Stomach smooth muscle (tissue), 2 donors: Measurements from ENCODE around the gene KHSRP.

Experiments
- H3K27ac ChIP-seq: one replicate; pipeline ENCODE4 v1.7.0; 2013; ENCODE audit warnings: mild to moderate bottlenecking, low read length, inconsistent platforms
- H3K27me3 ChIP-seq, 2 donors: one replicate each; pipeline ENCODE4 v1.7.0; 2013; ENCODE audit warnings: low read length in 2 of 2; ENCODE audit not compliant: insufficient read depth in 2 of 2, control insufficient read depth in 1 of 2
- H3K36me3 ChIP-seq, 2 donors: one replicate each; pipeline ENCODE4 v1.7.0; 2013; ENCODE audit warnings: low read length in 2 of 2; ENCODE audit not compliant: control insufficient read depth in 2 of 2, insufficient read depth in 2 of 2
- H3K4me1 ChIP-seq: one replicate; pipeline ENCODE4 v1.7.0; 2013; ENCODE audit warnings: low read length; ENCODE audit not compliant: control insufficient read depth, insufficient read depth
- H3K4me3 ChIP-seq, 2 donors: one replicate each; pipeline ENCODE4 v1.7.0; 2013; ENCODE audit warnings: low read length in 2 of 2
- H3K9ac ChIP-seq, 2 donors: one replicate each; pipeline ENCODE4 v1.7.0; 2013; ENCODE audit warnings: low read length in 2 of 2, mild to moderate bottlenecking in 1 of 2
- H3K9me3 ChIP-seq, 2 donors: one replicate each; pipeline ENCODE4 v1.7.0; 2013; ENCODE audit warnings: low read length in 2 of 2; ENCODE audit not compliant: control insufficient read depth in 2 of 2
- donor health status: healthy.
- donor health status: Pancreatic carcinoma.

Gene KHSRP

GRCh38 chr19:6373813-6374108 is 50.9 kb downstream of the KHSRP start:
- Histone ChIP-seq H3K4me1 (peaks cover 24% of the 10 kb centered on the region), H3K4me3 (peak overlapping the region; percentile 24 to 67), H3K27ac (peak overlapping the region; percentile 69), H3K9ac (peak overlapping the region in 1 of 2 donors; percentile 29), H3K9me3 (no peaks in the 10 kb centered on the region), H3K27me3 (no peaks in the 10 kb centered on the region), H3K36me3 (peaks cover 2% of the 10 kb centered on the region in 2 donors)

- peaks cover 3 to 5% of the 10 kb centered on the region in 2 donors for H3K36me3 ChIP-seq
- H3K9ac ChIP-seq: peak overlapping the region; percentile 81 to 89
- no peaks in the 10 kb centered on the region for H3K27me3 ChIP-seq
- H3K9me3 ChIP-seq: no peaks in the 10 kb centered on the region
- peaks cover 21% of the 10 kb centered on the region for H3K4me1 ChIP-seq
- H3K4me3 ChIP-seq: peak overlapping the region; percentile 85 to 91
- H3K27ac ChIP-seq: peak overlapping the region; percentile 98
Measured at GRCh38 chr19:6373096-6373812, 51.4 kb downstream of the KHSRP start.

GRCh38 chr19:6372594-6373095 is 52.0 kb downstream of the KHSRP start, which contains the start of gene ALKBH7:
Gene ALKBH7, plus strand, starts transcription at chr19:6372794. Its CDS starts 27 bp downstream, at chr19:6372821.
- no peaks in the 10 kb centered on the region for H3K9me3 ChIP-seq
- peak within 1 kb of the TSS; percentile 88 to 89 for H3K9ac ChIP-seq
- H3K4me1 ChIP-seq: peaks cover 17% of the 10 kb centered on the region
- H3K27me3 ChIP-seq: no peaks in the 10 kb centered on the region
- H3K36me3 ChIP-seq: peaks cover 7 to 10% of the 10 kb centered on the region in 2 donors
- H3K27ac ChIP-seq: peak within 1 kb of the TSS; percentile 98
- peak within 1 kb of the TSS; percentile 85 to 91 for H3K4me3 ChIP-seq

GRCh38 chr19:6364353-6364752 is 60.3 kb downstream of the KHSRP start:
- Histone ChIP-seq H3K4me1 (peaks cover 16% of the 10 kb centered on the region), H3K9ac (no peak overlapping the region), H3K27me3 (no peaks in the 10 kb centered on the region), H3K9me3 (no peaks in the 10 kb centered on the region), H3K27ac (no peak overlapping the region), H3K36me3 (peaks cover 15 to 24% of the 10 kb centered on the region in 2 donors), H3K4me3 (no peak overlapping the region)
